Stimulated activated CD8-positive, alpha-beta memory T cell treated with anti-CD3 and anti-CD28 coated beads, Interleukin-12 subunit alpha, Interleukin-12 subunit beta, amount 100 ng/mL, for 4 hours (primary cell): Measurements from ENCODE around the gene SSX2B.
"Not testable (repeated sequence)": the region's sequence is repeated elsewhere in the genome, so short reads cannot be mapped to it uniquely, and the experiment has no call there.

Source experiments
- DNase-seq: peaks from one replicate; pipeline ENCODE4 v3.0.0-alpha.2; 2020; ENCODE audit warnings: low read depth

Gene SSX2B, protein sequence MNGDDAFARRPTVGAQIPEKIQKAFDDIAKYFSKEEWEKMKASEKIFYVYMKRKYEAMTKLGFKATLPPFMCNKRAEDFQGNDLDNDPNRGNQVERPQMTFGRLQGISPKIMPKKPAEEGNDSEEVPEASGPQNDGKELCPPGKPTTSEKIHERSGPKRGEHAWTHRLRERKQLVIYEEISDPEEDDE

DNA sequence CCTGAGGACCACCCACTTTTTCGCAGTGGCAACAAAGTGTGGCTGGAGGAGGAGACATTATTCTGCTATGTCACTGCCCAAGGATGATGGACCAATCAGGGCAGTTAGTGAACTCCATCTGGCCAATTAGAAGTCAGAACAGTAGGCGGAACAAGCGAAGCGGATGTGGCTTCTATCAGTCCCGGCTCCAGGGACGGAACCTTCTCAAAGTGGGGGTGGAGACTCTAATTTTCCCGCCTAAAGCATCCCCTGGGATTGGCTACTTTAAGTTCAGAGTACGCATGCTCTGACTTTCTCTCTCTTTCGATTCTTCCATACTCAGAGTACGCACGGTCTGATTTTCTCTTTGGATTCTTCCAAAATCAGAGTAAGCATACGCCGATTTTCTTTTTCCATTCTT is at the start of gene SSX2B:
SSX2B (plus strand) TSS at position 301 of the 400 bp plus-strand sequence. CDS start 1,429 bp downstream, outside the sequence.
- not testable (repeated sequence) for DNase-seq

DNA sequence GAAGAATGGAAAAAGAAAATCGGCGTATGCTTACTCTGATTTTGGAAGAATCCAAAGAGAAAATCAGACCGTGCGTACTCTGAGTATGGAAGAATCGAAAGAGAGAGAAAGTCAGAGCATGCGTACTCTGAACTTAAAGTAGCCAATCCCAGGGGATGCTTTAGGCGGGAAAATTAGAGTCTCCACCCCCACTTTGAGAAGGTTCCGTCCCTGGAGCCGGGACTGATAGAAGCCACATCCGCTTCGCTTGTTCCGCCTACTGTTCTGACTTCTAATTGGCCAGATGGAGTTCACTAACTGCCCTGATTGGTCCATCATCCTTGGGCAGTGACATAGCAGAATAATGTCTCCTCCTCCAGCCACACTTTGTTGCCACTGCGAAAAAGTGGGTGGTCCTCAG is 44.0 kb upstream of the SSX2B start, which contains the start of gene SSX2:
SSX2 (minus strand) TSS at position 101 of the 400 bp plus-strand sequence. CDS start 1,429 bp downstream, outside the sequence.
- not testable (repeated sequence) for DNase-seq

DNA sequence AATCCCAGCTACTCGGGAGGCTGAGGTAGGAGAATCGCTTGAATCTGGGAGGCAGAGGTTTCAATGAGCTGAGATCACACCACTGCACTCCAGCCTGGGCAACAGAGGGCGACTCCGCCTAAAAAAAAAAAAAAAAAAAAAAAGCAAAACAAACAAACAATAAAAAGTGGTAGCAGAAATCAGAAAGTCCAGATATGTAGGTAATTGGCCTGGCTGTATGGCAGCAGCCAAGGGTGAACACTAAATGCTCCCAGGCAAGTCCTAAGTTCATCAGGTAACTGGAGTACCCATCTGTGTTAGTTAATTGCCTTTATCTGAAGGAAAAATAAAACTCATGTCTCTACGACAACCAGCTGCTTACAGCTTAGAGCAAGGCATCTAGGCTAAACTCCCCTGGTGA is 14.9 kb downstream of the SSX2B start:
- DNase-seq = not testable (repeated sequence)

DNA sequence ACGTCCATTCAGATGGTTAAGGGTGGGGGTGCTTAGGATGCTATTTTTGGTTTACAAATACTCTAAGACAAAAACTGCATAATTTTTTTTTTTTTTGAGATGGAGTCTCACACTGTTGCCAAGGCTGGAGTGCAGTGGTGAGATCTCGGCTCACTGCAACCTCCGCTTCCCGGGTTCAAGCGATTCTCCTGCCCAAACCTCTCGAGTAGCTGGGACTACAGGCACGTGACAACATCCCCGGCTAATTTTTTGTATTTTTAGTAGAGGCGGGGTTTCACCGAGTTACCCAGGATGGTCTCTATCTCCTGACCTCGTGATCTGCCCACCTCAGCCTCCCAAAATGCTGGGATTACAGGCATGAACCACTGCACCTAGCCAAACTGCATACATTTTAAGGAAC is 22.5 kb downstream of the SSX2B start:
- DNase-seq = not testable (repeated sequence)

DNA sequence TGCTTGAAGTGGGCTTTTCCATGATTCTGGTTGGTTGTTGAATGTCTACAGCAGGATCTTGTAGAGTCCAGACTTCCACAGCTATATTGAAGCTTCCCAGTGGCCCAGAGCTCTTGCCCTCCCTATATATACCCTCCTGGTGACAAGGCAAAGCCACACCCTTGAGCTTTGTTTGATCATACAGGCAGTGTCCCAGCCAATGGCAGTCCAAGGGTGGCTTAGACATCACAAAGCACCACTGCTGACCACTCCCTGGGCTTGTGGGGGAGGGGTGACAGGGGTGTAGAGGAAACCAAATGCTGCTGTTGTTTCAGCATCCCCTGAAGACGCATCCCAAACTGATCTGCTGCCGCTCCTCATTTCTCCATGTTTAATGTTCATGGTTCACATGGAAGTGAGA is 46.3 kb downstream of the SSX2B start, which contains the start of gene SPANXN5:
SPANXN5 (minus strand) TSS at position 101 of the 400 bp plus-strand sequence; CDS start at position 22, 79 bp downstream.
- DNase-seq = not testable (repeated sequence)

DNA sequence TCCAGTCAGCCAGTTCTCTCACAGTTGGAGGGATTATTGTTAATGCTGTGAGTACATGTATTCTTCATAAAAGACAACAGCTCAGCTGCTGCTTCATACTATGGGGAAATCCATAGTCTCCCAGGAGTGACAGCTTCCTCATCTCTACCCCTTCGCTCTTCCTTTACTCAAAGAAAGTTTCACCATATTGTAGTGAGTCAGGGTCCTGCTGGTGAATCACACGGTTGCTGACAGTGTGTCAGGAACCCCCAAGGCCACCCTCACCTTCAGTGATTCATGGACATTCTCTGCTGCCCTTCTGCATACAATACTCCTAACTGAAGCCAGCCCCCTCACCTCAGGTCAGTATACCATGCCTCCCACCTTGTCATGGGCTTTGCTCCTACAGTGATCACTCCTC is 53.8 kb downstream of the SSX2B start:
- not testable (repeated sequence) for DNase-seq
